NCI-H128 (cell line): ENCODE measurements around the gene LMO3.

Source experiments
- DNase-seq: peaks from one replicate; lab custom pipeline; 2025; ENCODE audit not compliant: unreplicated experiment; lab: John Stamatoyannopoulos, UW

The LMO3 gene

DNA sequence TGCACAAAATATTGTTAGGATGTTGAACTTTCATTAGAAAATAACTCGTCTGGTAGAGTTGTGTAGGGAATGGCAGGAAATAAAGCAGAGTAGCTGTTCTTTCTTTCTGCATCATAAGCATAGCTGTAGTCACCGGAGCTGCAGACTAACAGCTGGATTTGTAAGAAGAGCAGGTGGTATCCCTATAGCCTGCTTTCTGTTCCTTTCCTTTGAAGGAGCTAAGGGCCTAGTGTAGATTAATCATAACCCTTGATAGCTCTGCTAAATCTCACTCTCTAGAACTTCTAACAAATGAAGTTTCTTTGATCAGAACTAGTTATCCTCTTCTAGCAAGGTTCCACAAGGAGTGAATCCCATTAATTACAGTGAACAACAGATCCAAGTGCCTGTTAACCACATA lies 3.5 kb downstream of the LMO3 start:
- no peak for DNase-seq

DNA sequence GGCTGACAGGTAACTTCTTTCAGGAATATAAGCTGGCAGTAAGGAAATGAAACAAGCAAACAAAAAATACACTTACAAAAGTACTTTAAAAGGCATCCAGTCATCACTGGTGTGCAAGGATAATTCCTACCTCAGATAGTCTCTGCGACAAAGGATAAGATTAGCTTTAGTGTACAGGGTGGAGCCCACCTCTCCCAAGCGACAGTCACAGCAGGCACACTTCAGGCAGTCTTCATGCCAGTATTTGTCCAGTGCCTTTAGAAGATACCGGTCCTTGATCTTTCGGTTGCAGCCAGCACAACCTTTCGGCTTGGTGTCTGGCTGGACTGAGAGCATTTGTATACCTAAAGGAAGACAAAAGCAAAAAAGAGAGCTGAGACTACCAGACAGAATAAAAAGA lies 5.4 kb downstream of the LMO3 start:
- no peak for DNase-seq

DNA sequence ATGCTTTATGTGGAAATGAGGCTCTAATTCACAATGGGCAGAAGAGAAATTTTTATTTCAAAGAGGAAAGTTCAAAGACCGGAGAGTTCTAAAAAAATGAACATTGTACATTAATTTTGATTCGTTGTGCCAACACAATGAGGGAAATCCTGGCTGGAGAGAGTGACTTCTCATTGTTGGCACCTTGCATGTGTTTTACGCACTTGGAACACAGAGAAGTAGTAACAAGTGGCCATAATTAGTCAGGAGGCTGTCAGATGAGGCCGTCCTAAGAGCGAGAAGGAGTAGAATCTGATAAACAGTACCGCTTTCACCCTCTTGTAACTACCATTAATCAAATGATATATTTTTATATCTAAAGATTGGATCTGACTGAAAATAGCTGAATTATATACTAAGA lies 6.9 kb downstream of the LMO3 start:
- no peak for DNase-seq

DNA sequence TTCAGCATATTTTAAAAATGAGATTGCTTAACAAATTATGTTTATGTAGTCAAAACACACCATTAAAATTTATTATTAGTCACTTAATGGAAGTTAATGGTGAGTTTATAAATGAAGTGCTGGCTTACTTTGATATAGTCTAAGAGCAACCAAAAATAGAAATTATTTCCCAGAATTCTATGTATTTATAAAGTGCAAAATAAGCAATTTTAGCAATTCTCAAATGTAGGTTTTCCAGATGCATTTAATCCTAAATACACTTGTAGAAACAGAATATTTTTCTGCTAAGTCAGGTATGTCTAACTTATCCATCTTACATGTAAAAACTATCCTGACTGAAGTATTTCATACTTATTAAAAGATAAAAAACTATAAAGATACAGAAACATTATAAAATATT lies 11.2 kb downstream of the LMO3 start:
- no peak for DNase-seq

DNA sequence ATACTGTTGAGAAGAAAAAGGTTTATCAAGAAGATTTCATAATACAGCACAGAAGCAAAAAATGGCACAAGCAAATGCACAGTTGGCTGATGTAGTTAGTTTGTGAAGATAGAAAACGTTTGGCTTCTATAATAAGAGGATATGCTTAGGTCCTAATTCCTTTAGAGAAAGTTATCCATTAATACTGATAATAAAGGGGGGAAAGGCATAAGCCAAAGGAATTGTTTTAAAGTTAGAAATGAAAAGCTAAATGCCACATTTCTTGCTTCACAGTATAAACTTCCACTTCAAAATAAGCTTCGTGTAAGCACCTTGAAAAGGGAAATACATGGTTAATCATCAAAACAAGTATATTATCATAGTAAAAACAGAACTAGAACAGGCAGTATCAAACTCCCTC lies 12.4 kb downstream of the LMO3 start:
- no peak for DNase-seq

DNA sequence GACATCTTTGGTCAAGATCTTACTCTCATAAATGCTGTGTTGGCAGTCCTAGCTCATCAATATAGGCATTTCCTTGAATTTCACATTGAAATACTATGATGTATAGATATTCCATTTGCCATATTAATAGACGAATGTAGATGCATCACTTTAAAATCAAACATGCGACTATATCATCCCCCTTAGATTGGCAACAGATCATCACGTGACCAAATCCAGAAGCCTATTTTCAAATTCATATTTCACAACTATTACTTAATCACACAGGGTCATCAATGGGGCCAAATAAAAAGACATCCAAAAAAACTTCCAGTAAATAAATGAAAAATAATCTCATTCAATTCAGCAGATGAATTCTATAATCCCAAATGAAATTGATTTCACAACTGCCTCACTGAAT lies 15.3 kb downstream of the LMO3 start:
- no peak for DNase-seq

DNA sequence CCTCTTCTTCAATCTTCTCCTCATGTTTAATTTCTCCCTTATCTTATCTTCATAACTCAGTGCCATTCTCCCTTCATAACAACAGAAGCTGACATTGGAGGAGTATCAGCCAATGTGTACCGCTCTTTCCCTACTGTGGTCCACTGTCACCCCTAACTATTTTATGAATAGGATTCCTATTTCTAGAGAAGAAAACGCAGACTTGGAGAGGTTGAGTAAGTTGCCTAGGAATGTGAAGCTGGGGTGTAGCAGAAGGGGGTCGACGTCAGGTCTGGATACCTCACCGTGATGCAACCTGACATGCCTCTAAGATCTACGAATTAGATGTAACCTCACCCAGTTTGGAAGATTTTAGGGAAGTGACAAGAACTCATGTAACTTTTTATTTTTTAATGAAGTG lies 17.1 kb downstream of the LMO3 start:
- no peak for DNase-seq

DNA sequence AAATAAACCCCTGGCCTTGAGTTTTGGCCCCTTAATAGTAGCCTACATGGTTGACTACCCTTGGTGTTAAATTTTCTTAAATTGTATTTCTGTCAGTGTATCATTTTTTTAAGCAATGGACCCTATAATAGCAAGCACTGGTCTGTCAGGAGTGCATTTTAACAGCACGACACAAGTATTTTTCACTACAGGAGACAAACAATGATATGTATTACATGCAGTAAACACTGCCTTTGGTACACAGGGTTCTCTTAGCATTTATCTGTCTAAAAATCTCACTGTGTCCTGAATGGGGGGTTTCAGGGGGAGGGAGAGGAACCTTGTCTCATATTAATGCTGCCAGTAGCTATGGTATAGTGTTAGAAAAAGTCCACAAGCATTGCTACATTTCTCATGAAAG lies 18.4 kb downstream of the LMO3 start:
- DNase-seq, result no peak

DNA sequence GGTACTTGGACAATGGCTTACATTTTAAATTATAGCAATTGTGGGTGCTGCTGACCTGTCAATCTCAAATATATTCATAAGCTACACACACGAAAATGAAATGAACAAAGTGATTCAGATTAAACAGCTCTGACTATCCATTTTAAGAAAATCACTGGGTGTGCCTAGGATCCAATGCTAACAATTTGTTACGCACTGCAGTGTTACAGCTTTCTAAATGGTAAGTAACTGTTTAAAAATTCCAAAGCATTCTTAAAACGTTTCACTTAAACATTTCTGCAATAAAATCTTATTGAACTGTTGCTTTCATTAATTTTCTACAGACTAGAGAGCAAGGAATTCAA lies 18.9 kb downstream of the LMO3 start:
- no peak for DNase-seq

DNA sequence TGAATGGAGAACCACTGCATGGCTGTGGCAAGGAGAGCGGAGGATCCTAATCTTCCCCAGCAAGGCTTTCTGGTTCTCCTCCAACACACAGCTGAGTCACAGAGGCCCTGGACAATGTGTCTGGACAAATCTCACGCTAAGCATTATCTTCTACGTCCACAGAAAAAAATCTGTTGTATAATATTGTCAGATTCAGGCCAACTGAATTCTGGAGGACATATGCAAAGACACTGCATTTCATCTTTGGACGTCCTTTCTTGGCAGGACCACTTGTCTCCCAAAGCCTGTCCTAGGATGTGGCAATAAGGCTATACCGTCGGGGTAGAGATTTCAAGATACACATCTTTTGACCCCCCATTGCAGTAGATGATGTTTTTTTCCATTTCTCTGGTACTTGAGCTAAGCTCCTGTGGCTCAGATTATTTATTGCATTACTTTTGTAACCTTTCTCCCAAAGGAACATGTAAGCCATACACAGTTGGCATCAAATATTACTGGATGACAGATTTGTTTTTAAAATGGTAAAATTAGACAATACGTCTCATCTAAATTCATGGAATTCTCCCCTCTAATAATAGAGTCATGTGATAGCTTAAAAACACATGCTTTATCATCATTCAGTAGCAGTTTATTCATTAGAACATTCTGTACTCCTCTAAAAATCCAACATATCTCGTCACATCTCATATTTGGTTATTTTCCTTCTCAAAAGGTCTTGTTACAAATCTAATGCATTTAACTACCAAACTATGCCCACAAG lies 19.4 kb downstream of the LMO3 start:
- no peak for DNase-seq

DNA sequence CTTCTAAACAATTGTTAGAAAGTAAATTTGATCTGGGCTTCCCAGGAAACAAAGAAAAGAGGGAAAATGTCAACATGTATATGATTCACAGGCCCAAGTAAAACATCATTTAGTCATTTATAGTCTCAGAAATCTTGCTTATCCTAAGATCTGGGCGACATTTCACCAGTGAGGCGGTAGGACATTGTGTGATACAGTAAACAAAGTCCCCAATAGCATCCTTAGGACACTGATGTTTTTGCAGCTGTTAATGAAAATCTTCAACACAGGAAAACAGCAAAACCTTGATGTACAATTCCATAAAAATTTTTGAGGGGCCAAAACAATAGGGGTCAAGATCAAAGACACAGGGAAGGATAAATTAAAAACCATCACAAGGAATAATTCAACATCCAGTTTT lies 20.2 kb downstream of the LMO3 start:
- DNase-seq, result no peak

DNA sequence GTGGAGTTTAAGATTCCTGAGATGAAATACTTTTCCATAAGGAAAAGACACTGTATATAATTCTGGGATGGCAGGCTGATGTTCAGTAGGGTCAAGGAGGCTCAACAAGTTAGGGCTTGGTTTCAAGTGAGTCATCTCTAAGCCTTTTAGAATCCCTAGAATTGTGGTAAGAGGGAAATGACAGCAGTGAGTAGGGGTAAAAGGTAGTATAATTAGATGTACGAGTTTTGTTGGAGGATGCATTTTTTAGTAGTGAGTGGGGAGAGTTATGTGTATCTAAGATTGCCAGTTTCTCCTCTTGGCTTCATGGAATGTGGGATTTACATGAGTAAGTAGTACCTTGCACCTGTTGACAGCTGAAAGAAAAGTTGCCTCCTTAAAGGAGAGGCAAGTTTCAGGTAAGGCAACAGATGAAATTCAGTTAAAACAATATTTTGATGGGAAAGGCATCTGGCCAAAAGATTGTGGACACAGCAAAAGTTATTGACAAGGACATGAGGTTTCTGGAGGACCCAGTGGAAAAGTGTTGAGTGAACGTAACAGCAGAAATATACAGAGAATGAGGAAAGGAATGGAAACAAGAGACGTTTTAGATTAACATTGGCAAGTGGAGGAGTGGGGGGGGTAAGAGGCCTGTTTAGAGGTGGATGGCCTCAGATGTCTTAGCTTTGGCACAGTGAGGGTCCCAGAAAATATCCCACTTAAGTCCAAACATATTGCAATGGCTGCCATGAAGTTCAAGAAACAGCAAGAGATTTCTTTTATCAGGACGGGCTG lies 21.8 kb downstream of the LMO3 start:
- no peak for DNase-seq

DNA sequence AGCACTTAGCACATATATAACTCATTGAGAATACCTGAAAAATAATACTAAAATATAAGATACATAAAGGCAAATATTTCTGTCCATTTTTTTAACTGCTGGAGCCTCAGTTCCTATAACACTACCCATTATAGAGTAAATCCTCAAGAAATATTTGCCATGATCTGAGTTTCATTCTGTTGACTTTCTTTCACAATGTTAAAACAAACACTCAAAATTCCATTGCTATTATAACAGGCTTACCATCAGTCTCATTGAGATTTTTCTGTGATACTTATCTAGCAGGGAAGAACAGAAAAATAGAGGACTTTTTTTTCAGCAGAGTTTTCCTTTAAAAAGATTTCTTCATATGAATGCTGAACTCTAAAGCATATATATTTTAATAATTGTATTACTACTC lies 24.5 kb downstream of the LMO3 start:
- no peak for DNase-seq

DNA sequence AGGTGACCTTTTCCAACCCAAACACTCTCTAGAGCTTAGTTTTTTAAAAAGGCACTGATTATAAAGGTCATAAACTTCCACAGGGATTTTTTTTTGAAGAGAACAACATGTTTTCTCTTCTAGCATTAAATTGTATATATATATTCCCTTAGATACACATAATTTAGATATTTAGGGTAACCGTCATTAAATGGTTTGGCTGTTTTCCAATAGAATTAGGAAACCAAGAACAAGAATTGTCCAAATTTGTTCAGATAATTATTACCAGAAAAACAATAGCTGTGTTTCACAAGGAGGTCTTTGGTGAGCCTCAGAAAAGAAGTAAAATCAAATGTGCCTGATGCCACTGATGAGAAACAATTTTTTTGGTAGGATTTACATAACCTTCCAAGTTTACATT lies 26.9 kb downstream of the LMO3 start:
- no peak for DNase-seq

DNA sequence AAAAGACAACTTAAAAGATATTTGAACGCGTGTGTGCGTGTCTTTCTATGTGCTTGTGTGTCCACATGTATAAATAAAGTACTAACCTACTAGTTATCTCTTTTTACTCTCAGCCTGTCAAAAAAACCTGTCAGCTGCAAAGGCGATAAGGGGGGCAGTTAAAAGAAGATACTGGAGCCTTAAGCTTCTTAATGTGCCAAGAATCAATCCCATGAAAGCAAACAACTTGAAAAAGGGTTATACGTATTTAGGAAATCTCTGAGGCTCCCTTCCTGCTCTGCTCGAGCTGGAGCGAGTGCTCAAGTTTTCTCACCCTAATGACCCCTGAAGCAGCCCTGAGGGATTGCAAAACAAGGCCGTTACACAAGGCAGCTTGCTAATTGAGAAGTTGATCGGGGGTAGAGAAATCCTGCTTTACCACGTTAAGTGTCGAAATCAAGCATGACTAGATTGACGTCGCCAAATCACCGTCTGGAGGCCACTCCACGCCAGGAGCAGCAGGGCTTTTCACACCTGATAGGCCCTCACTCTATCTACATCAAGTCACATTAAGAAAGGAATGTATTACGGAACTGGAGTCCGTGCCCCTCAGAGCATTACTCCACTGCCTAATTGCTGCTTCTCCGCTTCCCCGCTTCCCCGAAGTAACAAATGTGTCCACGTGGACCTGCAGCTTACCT lies 32.4 kb downstream of the LMO3 start:
- DNase-seq, result peak; percentile 19

DNA sequence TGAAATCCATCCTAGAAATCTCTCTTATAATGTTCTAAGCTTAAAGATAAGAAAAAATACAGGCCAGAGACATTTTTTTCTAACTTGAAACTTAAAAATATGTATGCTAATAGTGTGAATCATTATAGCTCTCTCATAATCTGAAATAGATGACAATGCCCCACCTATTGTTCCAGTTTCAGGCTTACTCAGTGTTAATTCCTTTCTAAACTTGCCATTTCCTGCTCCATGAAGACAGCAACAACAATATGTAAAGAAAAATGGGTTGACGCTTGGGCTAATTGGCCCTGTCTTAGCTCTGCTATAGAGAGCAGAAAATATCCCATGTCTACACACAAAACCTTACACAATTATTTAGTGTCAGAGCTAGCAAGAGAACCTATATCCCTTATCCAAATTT lies 37.1 kb downstream of the LMO3 start:
- no peak for DNase-seq

DNA sequence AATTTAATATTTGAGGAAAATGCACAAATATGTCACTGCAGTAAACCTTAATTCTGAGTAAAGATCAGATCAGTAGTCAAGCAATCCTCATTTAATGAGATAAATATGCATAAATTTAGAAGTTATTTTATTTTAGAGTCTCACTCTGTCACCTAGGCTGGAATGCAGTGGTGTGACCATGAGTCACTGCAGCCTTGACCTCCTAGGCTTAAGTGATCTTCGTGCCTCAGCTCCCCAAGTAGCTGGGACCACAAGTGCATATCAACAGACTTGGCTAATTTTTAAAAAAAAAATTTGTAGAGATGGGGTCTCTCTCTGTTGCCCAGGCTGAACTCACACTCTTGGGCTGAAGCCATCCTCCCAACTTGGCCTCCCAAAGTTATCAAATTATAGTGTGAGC lies 41.3 kb downstream of the LMO3 start:
- DNase-seq, result no peak

DNA sequence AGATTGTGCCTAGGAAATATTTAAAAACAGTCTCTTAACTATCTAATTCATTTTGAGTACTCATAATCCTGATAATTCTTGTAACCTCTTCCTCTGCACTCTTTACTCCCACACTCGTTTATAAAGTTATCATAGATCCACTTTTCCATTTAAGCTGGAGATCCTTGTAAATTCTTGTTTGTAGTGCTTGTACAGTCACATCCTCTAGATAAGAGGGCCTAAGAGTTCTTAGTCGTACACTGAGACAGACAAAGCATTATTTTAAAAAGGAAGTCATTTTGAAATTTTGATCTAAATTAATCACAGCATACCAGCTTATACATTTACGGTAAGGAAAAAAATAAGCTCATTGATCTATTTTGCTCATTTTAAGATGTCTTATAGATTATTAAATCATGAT lies 42.5 kb downstream of the LMO3 start:
- DNase-seq, result no peak

DNA sequence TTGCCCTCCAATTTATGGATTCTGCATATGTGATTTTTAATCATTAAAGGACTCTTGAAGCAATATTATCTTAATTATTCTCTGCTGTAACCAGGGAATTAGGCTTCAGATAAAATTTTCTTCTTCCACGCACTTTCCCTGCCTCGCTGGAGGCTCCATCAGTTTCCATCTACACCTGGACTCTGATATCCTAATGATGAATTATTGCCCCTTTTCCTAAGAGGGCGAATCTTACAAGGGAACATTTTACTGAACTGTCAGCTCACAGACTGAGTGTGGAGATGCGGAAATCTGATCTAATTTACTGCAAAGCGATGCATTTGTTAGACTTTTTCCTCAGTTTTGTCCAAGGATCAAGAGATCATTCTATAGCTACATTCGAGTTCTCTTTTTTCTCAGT lies 43.0 kb downstream of the LMO3 start:
- no peak for DNase-seq

DNA sequence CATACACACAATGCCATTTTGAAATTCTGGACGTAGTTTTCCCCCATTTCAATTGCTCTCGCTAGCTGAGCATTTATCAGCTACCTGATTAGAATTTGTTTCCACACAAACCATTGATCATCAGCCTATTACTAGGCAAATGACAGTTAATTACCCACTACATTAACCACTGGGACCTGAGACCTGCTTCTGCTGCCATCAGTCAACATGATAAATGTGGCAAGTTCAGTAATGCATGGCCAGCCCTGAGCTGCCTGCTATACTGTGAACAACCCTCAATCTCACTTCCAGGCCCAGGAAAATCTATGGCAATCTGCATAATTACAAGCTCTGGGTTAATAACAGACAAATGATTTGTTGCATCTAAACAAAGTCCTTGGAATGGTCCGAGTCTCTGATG lies 43.5 kb downstream of the LMO3 start:
- no peak for DNase-seq

DNA sequence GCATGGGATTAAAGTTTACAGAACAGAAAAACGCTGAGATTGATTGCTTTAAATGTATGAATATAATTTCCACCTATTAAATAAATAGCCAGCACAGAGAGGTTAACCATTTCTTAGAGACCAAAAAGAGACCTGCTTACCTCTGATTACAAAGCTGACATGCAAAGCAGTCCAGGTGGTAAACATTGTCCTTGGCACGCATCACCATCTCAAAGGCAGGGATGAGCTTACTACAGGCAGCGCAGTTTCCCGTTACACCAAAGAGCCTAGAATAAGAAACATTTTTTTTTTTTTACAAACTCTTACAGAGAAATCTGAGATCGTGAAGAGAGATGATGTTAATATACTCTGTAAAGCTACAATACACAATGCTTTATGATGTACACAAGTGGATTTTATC lies 45.7 kb downstream of the LMO3 start:
- no peak for DNase-seq

DNA sequence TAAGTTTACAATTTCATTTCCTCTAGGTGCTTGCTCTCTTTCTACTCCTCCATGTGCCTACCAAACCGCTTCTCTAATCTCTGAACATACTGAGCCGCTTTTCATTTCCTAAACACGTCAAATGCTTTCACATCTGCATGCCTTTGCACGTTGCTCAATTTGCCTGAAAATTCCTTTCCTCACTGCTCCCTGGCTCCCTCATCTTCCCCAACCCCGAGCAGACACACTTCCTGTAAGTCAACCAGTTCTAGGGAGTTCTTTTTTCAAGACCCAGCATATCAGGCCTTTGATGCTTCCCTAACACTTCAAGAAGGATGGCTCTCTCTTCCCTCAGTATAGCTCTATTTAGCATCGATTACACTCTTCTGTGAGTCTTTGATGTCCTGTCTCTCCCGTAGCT lies 50.3 kb downstream of the LMO3 start:
- no peak for DNase-seq
